Activated CD4-positive, alpha-beta memory T cell treated with anti-CD3 and anti-CD28 coated beads, Interleukin-2, amount 10 ng/mL, durations not matched to agents 7 days and 5 days (primary cell): ENCODE results near the gene SMAD7. TPM values are rescaled to one million over a fixed set of nuclear protein-coding genes. Genes with fewer than 3 reads are reported as not detected.
"Not testable (repeated sequence)": the region's sequence is repeated elsewhere in the genome, so short reads cannot be mapped to it uniquely, and the experiment has no call there.

Experiments
- CTCF ChIA-PET: fragments of 350-600 bp; sonication (Branson Sonifier 250); formaldehyde crosslinking; loops from one replicate; lab custom pipeline; 2021; ENCODE audit warnings: antibody characterized with exemption, inconsistent platforms; lab: Charles Lee
- POLR2A ChIA-PET: fragments of 350-600 bp; sonication (Branson Sonifier 250); formaldehyde crosslinking; loops from one replicate; lab custom pipeline; 2021; ENCODE audit warnings: antibody characterized with exemption; lab: Charles Lee
- DNase-seq: peaks from one replicate; pipeline ENCODE4 v3.0.0-alpha.2; 2020
- H3K27ac Mint-ChIP-seq: one replicate; pipeline ENCODE4 v1.8.0; 2021; ENCODE audit warnings: mild to moderate bottlenecking, mixed read lengths
- H3K27me3 Mint-ChIP-seq: one replicate; pipeline ENCODE4 v1.8.0; 2021; ENCODE audit warnings: mixed read lengths
- H3K36me3 Mint-ChIP-seq: one replicate; pipeline ENCODE4 v1.8.0; 2021; ENCODE audit warnings: low read depth, mixed read lengths
- H3K4me1 Mint-ChIP-seq: one replicate; pipeline ENCODE4 v1.8.0; 2021; ENCODE audit warnings: mixed read lengths
- H3K4me3 Mint-ChIP-seq: one replicate; pipeline ENCODE4 v1.8.0; 2021; ENCODE audit warnings: mild to moderate bottlenecking, mixed read lengths
- H3K9me3 Mint-ChIP-seq: one replicate; pipeline ENCODE4 v1.8.0; 2021; ENCODE audit warnings: mixed read lengths
- total RNA-seq, 2 experiments: library from RNA; stranded (reverse); gene quantifications; one replicate each; pipeline ENCODE4 v1.2.3, GENCODE V29; 2021

The SMAD7 gene
- total RNA-seq, 2 experiments from 2014 or later: 30.0 to 31.0 TPM

DNA sequence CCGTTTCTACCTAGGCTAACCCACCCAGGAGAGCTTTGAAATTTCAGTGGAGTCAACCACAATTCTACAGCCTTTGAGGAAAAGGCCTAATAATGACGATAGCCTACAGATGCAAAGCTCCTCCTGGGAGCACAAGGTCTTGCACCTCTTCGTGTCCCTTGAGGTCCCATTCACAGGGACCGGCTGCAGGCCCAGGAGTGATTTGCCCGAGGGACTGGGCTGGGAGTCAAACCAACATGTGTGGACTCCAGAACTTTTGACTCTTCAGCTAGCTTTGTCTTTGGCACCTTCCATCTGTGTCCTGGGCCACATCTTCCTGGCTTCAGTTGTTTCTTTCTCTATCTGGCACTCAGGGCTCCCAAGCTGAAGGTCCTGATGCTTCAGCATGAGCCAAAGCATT is 76.5 kb downstream of the SMAD7 start:
- Mint-ChIP-seq H3K4me3 (no peak overlapping the region), H3K4me1 (peaks cover 27% of the 10 kb centered on the region), H3K27me3 (no peaks in the 10 kb centered on the region), H3K27ac (no peak overlapping the region), H3K36me3 (no peaks in the 10 kb centered on the region), H3K9me3 (no peaks in the 10 kb centered on the region)
- DNase-seq: no peak
- CTCF ChIA-PET: no interaction called here
- POLR2A ChIA-PET: interaction anchor here (1.7 kb wide), 1 partner anchor 40 kb away, joined by 6 read pairs; no protein-coding TSS in a partner anchor

DNA sequence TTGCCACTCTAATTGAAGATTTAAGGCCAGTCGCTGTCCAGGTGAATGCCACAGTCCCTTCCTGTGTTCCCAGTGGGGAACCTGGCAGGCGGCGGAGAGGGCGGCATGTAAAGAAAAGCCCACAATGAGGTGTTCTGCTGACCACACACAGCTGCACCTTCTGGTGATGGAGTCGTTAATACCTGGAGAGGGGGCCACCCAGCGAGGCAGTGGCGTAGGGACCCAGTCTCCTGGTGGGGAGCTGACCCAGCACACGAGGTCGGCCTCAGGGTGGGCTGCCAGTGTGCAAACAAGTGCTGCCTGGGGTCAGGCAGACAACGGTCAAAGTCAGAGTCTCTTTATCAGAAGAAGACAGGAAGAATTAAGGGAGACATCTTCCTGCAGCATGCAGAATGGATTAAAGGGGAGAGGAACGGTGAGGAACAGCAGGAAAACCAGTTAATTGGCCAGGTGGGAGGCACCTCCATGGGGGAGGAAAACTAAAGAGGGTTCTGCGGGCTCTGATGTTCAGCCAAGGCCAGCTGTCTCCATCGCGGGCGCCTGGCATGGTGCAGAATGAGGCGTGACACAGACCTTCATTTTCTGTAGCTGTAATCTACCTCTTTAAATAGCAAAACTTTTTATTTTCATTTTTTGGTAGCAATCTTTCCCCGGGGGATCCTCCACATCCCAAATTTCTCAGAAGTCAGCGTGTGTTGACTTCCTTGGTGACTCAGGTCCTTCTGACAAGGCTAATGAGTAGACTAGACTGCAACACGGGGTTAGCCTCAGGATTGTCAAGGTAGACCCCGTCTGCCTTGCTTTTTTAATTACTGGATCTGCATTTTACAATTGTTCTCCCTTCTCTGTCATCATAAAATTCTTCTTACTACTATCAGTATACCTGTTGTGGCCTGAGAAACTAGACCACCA is 78.3 kb downstream of the SMAD7 start:
- Mint-ChIP-seq H3K9me3 (no peaks in the 10 kb centered on the region), H3K36me3 (no peaks in the 10 kb centered on the region), H3K27ac (no peak overlapping the region), H3K27me3 (no peaks in the 10 kb centered on the region), H3K4me3 (no peak overlapping the region), H3K4me1 (peaks cover 42% of the 10 kb centered on the region)
- CTCF ChIA-PET: no interaction called here
- POLR2A ChIA-PET: interaction anchor here (0.7 to 1.7 kb wide), 3 partner anchors 28 to 79 kb away, joined by 3 to 6 read pairs (median 3); no protein-coding TSS in a partner anchor
- no peak for DNase-seq

DNA sequence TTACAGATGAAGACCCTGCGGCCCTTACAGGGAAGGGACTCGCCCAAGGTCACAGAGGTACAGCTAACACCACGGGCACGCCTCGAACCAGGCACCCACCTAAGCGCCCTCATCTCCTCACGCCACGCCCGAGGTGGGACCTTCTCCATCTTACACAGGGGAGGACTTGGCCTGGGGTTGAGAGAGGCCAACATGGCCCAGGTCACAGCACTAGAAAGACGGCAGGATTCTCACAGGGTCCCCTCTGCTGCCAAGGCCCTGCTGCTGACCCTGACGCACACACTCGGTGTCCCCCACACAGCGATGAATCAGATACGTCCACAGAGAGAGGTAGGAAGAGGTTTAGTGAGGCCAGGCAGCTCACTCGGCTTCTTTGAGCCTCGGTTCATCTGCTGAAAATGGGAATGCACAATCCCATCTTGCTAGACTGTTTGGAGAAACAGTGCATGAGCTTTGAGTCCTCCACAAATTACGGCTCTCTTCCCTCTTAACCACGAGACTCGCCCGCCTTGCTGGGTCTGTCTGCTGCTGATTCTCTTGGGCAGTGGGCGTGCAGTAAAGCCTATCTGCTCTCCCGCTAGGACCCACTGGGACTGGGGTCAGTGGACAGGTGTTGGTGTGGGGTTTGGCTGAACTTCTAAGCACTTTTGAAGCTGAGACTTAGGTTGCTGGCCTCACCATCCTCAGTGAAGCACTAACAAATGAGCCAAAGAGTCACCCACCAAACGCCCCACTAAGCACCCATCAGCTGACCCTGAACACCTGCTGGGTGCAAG is 79.2 kb downstream of the SMAD7 start:
- ChIA-PET POLR2A (interaction anchor here (0.7 to 1.2 kb wide), 2 partner anchors 27 to 80 kb away, joined by 3 read pairs; no protein-coding TSS in a partner anchor), CTCF (no interaction called here)
- no peaks in the 10 kb centered on the region for H3K9me3 Mint-ChIP-seq
- H3K4me1 Mint-ChIP-seq: peaks cover 44% of the 10 kb centered on the region
- no peak overlapping the region for H3K27ac Mint-ChIP-seq
- H3K4me3 Mint-ChIP-seq: no peak overlapping the region
- H3K27me3 Mint-ChIP-seq: no peaks in the 10 kb centered on the region
- DNase-seq: no peak
- no peaks in the 10 kb centered on the region for H3K36me3 Mint-ChIP-seq

DNA sequence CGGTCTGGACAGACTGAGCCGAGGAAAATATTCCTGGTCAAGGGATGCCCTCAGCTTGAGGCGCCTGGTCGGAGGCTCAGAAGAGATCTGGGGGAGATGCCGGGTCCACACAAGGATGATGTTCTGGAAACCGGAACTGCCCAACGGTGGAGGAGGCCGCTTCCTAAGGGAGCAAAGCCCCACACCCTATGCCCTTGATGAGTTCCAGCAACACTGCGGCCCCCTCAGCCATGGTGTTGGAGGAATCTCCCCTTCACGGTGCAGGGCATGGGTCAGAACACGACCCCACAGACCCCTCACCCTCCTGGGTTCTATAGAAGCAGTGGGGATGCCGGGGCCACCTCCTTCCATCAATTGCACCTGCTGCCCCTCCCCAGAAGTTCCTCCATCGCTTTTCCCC is 79.8 kb downstream of the SMAD7 start:
- DNase-seq, H3K27me3 Mint-ChIP-seq, H3K9me3 Mint-ChIP-seq, H3K4me3 Mint-ChIP-seq, H3K27ac Mint-ChIP-seq, CTCF ChIA-PET, H3K36me3 Mint-ChIP-seq: not testable (repeated sequence)
- H3K4me1 Mint-ChIP-seq: peaks cover 44% of the 10 kb centered on the region
- POLR2A ChIA-PET: interaction anchor here (1.2 kb wide), 1 partner anchor 27 kb away, joined by 3 read pairs; no protein-coding TSS in a partner anchor
